ENCODE measurements around the gene PRSS48. TPM values are rescaled to one million over a fixed set of nuclear protein-coding genes. Genes with fewer than 3 reads are reported as not detected.

Gene PRSS48
- total and polyA plus RNA-seq, 10 donors = not detected

DNA sequence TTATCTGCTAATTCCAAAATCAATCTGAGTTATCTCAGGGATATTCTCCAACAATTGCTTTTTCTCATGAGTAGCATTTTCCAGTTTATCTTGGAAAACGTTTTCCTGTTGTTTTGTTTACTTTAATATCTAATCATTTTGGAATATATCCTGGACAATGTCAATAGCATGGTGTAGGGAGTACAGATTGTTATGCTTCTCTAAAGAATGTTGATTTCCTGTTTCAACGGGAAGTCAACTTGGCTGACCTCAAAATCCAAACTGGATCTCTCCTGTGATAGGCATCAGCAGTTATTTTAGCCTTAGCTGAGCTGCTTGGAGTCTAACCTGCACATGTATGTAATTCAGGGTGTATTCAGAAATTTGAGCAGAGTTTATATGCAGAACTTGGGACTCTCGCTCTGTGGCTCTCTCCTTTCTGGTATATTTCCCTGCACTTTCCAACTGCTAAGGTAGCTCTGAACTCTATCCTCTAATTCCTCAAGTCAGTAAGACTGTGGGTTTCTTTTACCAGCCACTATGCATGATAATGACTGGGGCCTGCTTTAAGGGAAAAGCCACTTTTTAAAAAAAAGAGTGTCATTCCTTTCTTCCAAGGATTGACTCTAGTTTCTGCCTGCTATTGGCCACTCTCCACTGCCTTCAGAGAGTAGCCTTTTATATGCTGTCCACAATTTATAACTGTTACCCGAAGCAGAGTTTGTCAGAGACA is 7.7 kb downstream of the PRSS48 start:
- intact Hi-C loops (cut with DNase I; ENCODE audit: low total_unique reads) = no loop called here
- DNase-seq = no peak
- H3K4me3 ChIP-seq = no peak overlapping the region
- H3K36me3 ChIP-seq = no peaks in the 10 kb centered on the region
- 49 to 54% (median 52%) methylated on average over 4 of the region's 4 CpGs for WGBS, 5 donors
- no peak overlapping the region for H3K27ac ChIP-seq
- TF ChIP-seq POLR2A (IDR thresholded peaks at IDR 0.05) (no peak), POLR2AphosphoS5 (IDR thresholded peaks at IDR 0.05) (no peak)
- TF ChIP-seq, protein P1, sequence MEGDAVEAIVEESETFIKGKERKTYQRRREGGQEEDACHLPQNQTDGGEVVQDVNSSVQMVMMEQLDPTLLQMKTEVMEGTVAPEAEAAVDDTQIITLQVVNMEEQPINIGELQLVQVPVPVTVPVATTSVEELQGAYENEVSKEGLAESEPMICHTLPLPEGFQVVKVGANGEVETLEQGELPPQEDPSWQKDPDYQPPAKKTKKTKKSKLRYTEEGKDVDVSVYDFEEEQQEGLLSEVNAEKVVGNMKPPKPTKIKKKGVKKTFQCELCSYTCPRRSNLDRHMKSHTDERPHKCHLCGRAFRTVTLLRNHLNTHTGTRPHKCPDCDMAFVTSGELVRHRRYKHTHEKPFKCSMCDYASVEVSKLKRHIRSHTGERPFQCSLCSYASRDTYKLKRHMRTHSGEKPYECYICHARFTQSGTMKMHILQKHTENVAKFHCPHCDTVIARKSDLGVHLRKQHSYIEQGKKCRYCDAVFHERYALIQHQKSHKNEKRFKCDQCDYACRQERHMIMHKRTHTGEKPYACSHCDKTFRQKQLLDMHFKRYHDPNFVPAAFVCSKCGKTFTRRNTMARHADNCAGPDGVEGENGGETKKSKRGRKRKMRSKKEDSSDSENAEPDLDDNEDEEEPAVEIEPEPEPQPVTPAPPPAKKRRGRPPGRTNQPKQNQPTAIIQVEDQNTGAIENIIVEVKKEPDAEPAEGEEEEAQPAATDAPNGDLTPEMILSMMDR (IDR thresholded peaks at IDR 0.05 in 8 of 11, conservative IDR thresholded peaks at IDR 0.05 in 3 of 11) = no peak
- H3K27me3 ChIP-seq (replicated peaks in 1 of 7) = no peaks in the 10 kb centered on the region
- peaks cover 0 to 24% (median 20%) of the 10 kb centered on the region in 8 donors for H3K9me3 ChIP-seq
- no peaks in the 10 kb centered on the region for H3K4me1 ChIP-seq

DNA sequence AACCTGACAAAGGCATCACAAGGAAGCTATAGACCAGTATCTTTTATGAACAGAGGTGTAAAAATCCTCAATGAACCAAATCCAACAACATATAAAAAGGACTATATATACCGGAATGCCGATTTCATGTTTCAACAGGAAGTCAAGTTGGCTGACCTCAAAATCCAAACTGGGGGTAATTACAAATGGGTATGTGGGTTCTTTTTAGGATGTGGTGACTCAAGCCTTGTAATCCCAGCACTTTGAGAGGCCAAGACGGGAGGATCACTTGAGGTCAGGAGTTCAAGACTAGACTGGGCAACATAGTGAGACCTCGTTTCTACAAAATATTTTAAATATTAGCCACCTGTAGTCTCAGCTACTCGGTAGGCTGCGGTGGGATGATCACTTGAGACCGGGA is 10.4 kb downstream of the PRSS48 start:
- no peaks in the 10 kb centered on the region for H3K36me3 ChIP-seq
- peaks cover 0 to 24% (median 20%) of the 10 kb centered on the region in 8 donors for H3K9me3 ChIP-seq
- no peak overlapping the region for H3K27ac ChIP-seq
- TF ChIP-seq POLR2A (IDR thresholded peaks at IDR 0.05) = no peak
- TF ChIP-seq POLR2AphosphoS5 (IDR thresholded peaks at IDR 0.05) = no peak
- TF ChIP-seq, protein P1 (IDR thresholded peaks at IDR 0.05 in 8 of 11, conservative IDR thresholded peaks at IDR 0.05 in 3 of 11) = no peak
- WGBS, 5 donors = 83 to 94% (median 89%) methylated on average over 7 of the region's 7 CpGs
- no peak overlapping the region for H3K4me3 ChIP-seq
- no peaks in the 10 kb centered on the region for H3K27me3 ChIP-seq (replicated peaks in 1 of 7)
- no peak for DNase-seq
- no peaks in the 10 kb centered on the region for H3K4me1 ChIP-seq
- intact Hi-C loops (cut with DNase I; ENCODE audit: low total_unique reads) = no loop called here

DNA sequence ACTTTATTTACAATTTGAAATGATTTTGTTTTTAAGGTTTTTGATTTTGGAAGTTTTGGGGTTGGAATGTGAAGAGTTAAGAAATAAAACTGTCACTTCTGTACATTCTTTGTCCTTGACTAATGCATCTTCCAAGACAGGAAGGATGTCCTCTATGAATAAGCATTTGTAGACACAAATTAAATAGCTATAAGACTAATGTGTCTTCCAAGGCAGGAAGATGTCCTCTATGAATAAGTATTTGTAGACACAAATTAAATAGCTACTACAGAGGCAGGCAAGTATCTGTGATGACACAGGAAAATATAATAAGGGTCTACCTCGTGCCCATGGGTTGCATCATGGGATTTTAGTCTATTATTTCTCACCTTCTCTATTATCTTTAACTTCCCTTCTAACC is 14.5 kb downstream of the PRSS48 start:
- 24 to 50% (median 40%) methylated on average over 1 of the region's 1 CpG for WGBS, 5 donors
- no peak overlapping the region for H3K27ac ChIP-seq
- TF ChIP-seq, protein P1 (IDR thresholded peaks at IDR 0.05 in 8 of 11, conservative IDR thresholded peaks at IDR 0.05 in 3 of 11) = no peak
- TF ChIP-seq POLR2A (IDR thresholded peaks at IDR 0.05) = no peak

DNA sequence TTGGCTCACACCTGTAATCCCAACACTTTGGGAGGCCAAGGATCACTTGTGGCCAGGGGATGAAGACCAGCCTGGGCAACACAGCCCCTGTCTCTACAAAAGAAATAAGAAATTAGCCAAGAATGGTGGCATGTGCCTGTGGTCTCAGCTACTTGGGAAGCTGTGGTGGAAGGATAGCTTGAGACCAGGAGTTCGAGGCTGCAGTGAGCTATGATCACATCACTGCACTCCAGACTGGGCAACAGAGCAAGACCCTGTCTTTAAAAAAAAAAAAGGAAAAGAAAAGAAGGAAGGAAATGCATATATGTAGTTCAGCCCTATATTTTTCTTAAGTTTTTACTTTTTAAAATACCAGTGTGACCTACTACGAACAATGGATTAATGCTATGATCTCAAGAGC is 15.1 kb downstream of the PRSS48 start:
- Histone ChIP-seq H3K4me3 (no peak overlapping the region), H3K4me1 (no peaks in the 10 kb centered on the region), H3K9me3 (no peaks in the 10 kb centered on the region), H3K36me3 (no peaks in the 10 kb centered on the region), H3K27ac (no peak overlapping the region), H3K27me3 (replicated peaks in 1 of 7) (no peaks in the 10 kb centered on the region)
- 85 to 94% (median 87%) methylated on average over 2 of the region's 2 CpGs for WGBS, 5 donors
- TF ChIP-seq POLR2AphosphoS5 (IDR thresholded peaks at IDR 0.05) = no peak
- TF ChIP-seq POLR2A (IDR thresholded peaks at IDR 0.05) = no peak
- TF ChIP-seq, protein P1 (IDR thresholded peaks at IDR 0.05 in 8 of 11, conservative IDR thresholded peaks at IDR 0.05 in 3 of 11) = no peak
- DNase-seq = no peak
- intact Hi-C loops (cut with DNase I; ENCODE audit: low total_unique reads) = no loop called here

More for the DNA sequence above, 14.5 kb downstream of the PRSS48 start:
- no peaks in the 10 kb centered on the region for H3K4me1 ChIP-seq
- H3K9me3 ChIP-seq = no peaks in the 10 kb centered on the region
- no peak overlapping the region for H3K4me3 ChIP-seq
- H3K36me3 ChIP-seq = no peaks in the 10 kb centered on the region
- H3K27me3 ChIP-seq (replicated peaks in 1 of 7) = no peaks in the 10 kb centered on the region
- intact Hi-C loops (cut with DNase I; ENCODE audit: low total_unique reads) = no loop called here
- DNase-seq = no peak

All from spleen (tissue), 11 donors.